Body of pancreas (tissue), 4 donors: ENCODE data around the gene TFIP11.

Experiments
- POLR2A ChIP-seq, 3 donors: fragments of 450-650 bp; IDR thresholded peaks; one replicate each; pipeline ENCODE4 v1.6.1; 2016; ENCODE audit warnings: antibody characterized with exemption in 3 of 3, mild to moderate bottlenecking in 2 of 3
- TF ChIP-seq, protein P1 (sequence below), 7 experiments: fragments of 450-650 bp in 4 of 7; fragments of 200-600 bp in 3 of 7; sonication (generic) in 3 of 7; IDR thresholded peaks; one replicate each; pipeline ENCODE4 v1.5.1; 2016 to 2019; ENCODE audit warnings: antibody characterized with exemption in 7 of 7

DNA sequence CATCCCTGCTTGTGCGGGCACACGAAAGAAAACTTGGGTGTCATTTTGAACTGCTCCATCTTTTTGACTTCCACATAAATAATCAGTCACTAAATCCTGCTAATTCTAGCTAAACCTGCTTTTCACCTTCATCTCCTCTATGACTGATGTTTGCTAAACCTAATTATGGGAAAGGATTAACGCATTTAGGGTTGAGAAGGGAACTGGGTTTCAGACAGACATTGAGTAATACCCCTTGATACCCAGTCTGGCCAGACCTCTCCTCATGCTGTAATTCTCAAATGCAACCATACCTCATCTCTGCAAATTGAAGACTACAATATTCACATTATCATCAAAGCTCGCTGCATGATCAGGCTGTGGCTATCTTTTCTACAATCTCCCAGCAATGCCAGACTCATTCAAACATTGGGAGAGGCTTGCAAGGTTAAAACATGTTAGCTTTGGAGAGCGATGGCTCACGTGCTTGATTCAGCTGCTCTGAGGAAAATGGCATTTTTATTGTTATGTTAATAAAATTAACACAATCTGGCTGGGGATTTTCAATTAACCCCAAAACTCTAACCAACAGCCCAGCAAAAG is 31.1 kb downstream of the TFIP11 start:
- TF ChIP-seq, protein P1, sequence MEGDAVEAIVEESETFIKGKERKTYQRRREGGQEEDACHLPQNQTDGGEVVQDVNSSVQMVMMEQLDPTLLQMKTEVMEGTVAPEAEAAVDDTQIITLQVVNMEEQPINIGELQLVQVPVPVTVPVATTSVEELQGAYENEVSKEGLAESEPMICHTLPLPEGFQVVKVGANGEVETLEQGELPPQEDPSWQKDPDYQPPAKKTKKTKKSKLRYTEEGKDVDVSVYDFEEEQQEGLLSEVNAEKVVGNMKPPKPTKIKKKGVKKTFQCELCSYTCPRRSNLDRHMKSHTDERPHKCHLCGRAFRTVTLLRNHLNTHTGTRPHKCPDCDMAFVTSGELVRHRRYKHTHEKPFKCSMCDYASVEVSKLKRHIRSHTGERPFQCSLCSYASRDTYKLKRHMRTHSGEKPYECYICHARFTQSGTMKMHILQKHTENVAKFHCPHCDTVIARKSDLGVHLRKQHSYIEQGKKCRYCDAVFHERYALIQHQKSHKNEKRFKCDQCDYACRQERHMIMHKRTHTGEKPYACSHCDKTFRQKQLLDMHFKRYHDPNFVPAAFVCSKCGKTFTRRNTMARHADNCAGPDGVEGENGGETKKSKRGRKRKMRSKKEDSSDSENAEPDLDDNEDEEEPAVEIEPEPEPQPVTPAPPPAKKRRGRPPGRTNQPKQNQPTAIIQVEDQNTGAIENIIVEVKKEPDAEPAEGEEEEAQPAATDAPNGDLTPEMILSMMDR (IDR thresholded peaks at IDR 0.05), result no peak
- no peak for TF ChIP-seq POLR2A (IDR thresholded peaks at IDR 0.05)
